HG02623 (cell line): ENCODE measurements around the gene LIN28A.
"Not testable (repeated sequence)": the region's sequence is repeated elsewhere in the genome, so short reads cannot be mapped to it uniquely, and the experiment has no call there.

Source experiments
- ATAC-seq: cut with Tn5 transposase; IDR thresholded peaks from one replicate; pipeline ENCODE4 v1.9.1; 2021; ENCODE audit warnings: moderate library complexity; ENCODE audit not compliant: unreplicated experiment

Gene LIN28A, protein sequence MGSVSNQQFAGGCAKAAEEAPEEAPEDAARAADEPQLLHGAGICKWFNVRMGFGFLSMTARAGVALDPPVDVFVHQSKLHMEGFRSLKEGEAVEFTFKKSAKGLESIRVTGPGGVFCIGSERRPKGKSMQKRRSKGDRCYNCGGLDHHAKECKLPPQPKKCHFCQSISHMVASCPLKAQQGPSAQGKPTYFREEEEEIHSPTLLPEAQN

DNA sequence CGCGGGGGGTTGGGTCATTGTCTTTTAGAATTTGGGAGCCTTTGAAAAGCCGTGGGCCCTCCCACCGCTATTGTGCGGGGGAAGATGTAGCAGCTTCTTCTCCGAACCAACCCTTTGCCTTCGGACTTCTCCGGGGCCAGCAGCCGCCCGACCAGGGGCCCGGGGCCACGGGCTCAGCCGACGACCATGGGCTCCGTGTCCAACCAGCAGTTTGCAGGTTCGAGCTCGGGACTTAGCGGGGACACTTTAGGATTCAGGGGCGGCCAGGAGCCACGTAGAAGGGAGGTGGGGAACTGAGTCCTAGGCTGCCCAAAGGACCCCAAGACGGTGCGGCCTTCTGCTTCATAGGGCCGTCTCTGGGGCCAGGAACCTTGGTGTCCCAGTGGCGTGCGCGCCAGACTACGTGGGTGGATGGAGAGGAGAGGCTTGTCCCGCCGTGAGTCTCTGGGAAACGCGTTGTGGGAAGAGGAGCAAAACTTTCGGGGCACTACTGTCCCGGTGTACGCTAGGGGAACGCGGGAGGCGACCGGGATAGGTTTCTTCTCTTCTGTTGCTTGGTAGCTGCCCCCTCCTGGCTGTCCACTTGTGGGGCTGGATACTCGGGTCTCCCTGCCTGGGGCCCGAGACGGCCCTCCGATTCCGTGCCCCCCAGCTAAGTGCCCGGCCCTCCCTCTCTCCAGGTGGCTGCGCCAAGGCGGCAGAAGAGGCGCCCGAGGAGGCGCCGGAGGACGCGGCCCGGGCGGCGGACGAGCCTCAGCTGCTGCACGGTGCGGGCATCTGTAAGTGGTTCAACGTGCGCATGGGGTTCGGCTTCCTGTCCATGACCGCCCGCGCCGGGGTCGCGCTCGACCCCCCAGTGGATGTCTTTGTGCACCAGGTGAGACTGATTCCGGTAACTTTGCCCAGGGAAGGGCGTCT, at the start of gene LIN28A:
TSS of gene LIN28A (plus strand) at position 112 of the 918 bp plus-strand sequence. CDS start at position 187, 75 bp downstream.
- no peak for ATAC-seq

DNA sequence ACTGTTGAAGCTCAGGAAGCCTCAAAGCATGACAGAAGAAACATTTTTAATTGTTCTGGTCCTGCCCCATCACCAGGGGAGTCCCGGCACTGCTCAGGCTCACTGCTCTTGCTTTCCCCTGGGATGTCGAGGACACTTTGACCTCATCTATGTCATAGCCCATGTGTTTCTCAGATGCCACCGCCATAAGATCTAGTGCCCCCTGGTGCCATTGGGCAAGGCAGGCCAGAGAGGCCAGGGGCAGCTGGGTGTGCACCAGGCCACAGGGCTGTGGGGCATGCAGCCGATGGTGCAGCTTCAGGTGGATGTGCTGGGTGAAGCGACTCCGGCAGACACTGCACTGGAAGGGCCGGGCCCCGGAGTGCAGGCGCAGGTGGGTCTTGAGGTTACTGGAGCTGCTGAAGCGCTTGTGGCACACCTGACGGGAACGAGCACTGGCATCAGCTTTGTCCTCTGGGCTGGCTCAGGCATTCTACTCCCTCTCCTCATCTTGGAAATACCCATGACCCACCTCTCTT, 49.0 kb upstream of the LIN28A start:
- ATAC-seq = no peak

DNA sequence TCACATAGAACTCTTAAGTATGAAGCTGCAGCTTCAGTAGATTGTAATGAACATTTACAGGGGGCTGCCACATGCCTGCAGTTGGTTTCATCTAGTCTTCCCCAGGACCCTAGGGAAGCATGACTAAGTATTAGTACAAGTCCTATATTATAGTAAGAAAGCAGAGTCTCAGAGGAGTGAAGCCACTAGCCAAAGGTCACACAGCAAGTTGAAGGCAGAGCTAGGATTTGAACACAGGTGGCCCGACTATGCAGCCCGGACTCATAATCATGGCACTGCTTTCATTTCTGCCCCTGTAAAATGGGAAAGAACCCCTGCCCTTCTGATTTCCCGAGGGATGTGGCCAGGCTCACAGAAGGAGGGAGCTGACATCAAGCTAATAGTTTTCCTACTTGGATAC, 48.3 kb upstream of the LIN28A start:
- ATAC-seq = no peak

DNA sequence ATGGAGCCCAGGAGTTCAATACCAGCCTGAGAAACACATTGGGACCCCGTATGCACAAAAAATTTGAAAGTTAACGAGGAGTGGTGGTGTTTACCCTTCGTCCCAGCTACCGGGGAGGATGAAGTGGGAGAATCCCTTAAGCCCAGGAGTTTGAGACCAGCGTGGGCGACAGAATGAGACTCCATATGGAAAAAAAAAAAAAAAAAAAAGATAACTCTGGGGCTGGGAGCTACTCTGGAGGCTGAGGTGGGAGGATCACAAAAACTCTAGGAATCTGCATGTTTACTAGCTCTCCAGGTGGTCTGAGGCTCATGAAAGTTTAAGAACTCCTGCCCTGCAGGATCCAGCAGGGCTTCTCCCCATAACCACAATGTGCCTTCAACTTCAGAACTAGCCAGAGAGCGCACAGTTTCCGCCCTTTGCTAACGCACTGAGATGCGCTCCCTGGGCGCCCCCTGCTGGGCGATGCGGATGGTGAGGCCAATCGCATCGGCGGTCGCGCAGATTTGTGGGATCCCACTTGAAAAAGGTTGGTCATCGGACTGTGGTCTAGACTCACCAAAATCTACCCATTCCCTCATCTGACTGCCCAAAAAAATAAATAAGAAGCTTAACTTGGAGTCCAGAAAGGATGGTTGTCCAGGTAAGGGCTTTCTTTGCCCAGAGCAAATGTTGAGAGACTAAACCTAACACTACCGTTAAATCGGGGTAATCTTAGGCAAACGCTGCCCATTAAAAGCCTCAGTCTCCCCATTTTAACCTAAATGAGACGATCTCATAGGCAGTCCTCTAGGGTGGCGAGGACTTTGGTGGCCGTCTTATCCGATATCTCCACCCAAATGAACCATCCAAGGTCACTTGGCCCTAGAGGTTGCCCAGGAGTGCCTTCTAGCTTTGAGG, 46.8 kb upstream of the LIN28A start:
- ATAC-seq = peak; percentile 45

DNA sequence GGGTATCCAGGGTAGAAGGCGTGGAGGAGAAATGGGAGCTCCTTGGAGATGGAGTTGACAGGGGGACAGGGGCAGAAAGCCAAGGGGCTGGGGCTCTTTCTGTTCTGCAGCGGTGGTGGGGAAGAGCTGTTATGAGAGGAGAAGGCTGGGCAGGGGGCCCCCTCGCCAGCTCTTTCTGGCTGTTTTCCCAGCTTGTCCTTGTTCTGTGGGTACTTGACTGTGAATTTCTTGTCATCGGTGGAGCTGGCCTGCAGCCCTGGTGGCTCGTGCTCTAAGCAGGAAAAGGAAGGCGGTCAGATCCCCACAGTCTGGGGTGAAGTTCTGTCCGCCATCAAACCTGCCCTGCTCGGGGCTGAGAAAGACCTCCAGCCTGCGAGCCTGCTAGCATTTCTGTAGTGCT, 45.7 kb upstream of the LIN28A start:
- ATAC-seq = no peak

DNA sequence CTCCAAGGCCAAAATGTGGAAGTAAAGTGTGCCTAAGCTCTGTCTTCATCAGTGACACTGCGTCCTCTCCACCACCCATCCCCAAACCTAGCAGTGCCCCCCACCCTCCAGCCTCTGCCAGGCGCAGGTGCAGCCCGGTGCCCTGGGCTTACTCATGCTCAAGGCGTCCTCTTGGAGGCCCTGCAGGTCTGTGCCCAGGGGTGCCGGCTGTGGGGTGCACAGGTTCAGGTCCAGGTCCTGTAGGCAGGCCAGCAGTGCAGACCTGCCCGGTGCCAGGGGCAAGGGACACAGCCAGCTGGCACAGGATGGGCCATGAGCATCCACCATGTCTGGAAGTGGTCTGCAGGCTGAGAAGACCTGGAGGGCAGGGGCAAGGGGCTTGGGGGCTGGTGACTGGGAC, 43.2 kb upstream of the LIN28A start:
- no peak for ATAC-seq

DNA sequence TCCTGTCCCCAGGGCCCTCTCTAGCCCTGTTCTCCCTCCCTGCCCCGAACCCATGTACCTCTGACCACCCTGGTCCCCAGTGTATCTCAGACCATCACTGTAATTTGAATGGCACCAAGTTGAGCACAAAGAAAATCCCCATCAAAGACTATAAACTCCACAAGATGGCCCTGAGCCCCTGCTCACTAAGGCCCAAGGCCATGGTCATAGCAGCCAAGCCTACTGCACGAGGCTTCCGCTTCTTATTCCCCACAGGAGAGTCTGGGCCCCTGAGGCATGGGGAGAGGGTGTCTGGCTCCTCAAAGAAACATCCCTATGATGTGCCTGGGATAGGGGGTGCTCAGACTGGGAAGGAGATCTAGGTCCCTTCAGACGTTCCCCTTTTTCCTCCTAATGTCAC, 42.6 kb upstream of the LIN28A start:
- no peak for ATAC-seq

DNA sequence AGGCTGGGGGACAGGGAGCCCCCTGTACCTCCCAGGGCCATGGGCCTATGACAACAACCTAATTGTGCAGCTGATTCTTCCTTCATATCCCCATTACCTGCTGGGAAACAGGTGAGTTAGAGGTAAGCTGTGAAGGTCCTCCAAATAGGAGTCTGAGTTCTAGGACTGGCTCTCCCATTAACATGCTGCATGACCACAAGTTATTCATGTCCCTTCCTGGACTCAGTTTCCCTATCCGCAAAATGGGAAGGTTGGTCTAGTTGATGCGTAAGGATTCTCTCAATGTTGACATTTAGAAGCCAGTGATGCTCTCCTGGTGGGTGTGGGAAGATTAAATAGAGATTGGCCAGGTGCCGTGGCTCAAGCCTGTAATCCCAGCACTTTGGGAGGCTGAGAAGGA, 42.1 kb upstream of the LIN28A start:
- ATAC-seq = no peak

DNA sequence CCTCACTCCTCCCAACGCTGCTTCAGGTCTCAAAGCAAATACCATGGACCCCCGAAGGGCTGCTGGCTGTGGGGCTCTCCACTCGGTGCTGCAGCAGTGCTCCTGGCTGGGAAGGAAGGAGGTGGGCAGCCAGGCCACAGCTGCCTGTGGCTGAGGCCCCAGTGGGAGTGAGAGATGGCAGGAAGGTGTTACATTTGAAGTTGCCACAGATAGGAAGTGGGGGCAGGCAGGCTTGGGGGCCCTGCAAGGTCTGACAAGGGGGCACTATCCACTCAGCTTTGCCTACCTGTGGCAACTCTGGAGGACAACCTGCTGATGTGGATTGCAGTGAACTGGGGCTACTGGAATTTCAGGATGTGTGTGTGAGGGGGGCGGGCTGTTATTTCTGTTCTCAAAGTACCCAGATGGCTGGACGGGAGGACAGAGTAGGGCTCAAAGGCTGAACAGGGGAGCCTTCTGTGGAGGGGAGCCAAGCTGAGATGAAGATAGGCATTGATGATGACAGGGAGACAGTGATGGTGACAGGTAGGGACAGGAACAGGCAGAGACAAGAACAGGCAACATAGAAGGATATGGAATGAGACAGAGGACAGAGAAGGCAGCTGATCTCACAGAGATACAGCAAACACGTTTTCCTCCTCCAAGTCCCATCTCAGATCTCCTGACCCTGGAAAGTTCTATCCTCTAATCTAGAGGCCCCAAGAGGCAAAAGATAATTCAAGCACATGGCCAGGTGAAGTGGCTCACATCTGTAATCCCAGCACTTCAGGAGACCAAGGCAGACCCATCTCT, 39.8 kb upstream of the LIN28A start:
- ATAC-seq = no peak

DNA sequence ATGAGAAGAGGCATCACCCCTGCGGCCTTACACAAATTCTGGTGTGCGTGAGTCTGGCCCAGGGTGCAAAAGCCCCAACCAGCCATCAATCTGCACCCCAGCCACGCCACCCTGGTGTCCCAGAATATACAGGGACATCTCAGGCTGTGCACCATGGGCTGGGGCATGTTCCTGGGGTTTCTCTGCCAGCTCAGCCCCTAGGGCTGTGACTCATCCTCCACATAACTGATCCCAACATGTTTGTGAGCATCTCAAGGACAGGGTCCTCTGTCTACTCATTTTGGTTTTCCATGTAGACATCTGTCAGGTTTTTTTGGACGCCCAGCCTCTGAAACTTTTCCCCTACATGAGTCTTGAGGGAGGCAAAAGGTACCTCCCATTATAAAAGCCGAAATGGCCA, 38.6 kb upstream of the LIN28A start:
- ATAC-seq = no peak

DNA sequence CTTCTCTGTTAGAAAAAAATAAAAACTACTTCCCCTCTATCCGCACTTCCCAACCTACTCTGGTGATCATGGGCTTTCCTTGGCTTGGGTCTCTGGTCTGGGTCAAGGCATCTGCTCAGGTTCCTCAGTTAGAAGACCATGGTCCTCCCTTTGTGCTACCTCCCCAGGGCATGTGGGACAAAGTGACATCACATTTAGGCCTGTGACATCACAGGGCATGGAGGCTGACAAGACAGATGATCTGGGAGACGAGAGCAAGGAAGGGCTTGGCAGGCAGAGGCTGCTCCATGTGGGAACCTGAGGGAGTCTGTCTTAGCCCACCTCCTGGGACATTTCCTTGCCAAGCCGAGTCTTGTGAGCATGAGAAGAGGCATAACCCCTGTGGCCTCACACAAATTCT, 38.0 kb upstream of the LIN28A start, which contains the start of gene ZNF683:
TSS of gene ZNF683 (minus strand) at position 140 of the 400 bp plus-strand sequence. CDS start 4,179 bp downstream, outside the sequence.
- ATAC-seq = not testable (repeated sequence)

DNA sequence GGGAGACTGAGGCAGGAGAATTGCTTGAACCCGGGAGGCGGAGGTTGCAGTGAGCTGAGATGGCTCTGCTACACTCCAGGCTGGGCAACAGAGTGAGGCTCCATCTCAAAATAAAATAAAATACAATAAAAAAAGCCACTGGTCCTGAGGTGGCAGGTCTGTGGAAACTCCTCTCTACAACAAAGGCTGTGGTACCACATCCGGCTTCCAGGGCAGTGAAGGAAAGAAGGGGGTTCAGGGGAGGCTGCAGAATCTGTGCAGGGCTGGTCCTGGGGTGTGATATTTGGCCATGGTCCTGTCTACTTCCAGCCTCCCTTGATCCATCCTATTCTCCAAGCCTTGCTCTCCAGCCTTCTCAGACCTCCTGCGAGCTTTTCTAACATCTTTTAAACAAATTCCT, 37.3 kb upstream of the LIN28A start:
- ATAC-seq = no peak

DNA sequence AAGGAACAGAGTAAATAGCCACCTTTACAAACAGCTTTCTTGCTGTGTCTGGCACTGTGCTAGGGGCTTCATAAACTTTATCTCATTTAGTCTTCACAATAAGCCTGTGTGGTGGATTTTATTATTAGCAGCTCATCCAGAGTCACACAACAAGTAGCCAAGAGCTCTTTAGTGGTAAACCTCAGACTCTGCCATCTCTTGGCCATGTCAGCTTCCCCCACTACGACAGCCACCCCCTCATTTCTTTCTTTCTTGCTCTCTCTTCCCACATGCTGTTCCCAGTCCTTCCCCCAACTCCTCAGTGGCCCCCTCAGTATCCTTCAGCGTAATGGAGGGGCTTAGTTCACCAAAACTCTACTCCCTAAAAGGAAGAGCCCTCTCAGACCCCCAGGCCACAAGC, 36.8 kb upstream of the LIN28A start:
- no peak for ATAC-seq

DNA sequence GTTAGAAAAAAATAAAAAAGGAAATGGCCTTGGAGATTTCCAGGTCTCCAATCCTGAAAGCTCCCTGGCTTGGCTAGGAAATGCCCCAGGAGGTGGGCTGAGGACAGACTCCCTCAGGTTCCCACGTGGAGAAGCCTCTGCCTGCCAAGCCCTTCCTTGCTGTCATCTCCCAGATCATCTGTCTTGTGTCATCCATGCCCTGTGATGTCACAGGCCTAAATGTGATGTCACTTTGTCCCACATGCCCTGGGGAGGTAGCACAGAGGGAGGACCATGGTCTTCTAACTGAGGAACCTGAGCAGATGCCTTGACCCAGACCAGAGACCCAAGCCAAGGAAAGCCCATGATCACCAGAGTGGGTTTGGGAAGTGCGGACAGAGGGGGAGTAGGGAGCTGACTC, 36.3 kb upstream of the LIN28A start:
- ATAC-seq = not testable (repeated sequence)

DNA sequence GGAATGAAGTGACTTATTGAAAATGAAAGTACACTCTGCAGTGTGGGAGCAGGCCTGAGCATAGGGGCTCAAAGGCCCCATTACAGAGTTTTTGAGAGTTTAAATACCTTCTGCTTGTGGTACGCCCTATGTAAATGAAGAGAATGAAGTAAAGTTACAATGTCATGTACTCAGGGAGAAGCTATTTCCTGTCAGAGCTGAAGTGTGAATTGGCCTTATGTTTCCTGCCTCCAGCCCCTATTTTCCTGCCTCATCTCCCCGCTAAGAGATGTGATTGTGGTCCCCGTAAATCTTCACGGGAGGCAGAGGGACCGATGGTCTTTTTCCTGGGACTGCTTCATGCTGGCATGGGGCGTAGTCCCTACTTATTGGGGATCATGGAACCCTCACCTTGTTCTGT, 35.5 kb upstream of the LIN28A start:
- ATAC-seq = no peak

DNA sequence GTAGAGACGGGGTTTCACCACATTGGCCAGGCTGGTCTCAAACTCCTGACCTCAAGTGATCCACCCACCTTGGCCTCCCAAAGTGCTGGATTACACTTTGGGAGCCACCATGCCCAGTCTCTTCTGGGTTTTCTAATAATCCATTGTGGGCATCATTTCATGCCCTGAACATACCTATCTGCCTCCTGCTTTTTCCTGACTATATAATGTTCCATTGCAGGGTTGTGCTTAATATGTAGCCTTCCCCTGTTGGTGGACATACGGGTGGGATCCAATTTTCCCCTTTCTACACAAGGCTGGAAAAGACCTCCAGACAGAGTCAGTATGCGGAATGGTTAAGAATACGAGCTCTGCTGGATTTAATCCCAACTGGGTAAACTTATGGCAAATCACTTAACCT, 34.6 kb upstream of the LIN28A start:
- no peak for ATAC-seq

DNA sequence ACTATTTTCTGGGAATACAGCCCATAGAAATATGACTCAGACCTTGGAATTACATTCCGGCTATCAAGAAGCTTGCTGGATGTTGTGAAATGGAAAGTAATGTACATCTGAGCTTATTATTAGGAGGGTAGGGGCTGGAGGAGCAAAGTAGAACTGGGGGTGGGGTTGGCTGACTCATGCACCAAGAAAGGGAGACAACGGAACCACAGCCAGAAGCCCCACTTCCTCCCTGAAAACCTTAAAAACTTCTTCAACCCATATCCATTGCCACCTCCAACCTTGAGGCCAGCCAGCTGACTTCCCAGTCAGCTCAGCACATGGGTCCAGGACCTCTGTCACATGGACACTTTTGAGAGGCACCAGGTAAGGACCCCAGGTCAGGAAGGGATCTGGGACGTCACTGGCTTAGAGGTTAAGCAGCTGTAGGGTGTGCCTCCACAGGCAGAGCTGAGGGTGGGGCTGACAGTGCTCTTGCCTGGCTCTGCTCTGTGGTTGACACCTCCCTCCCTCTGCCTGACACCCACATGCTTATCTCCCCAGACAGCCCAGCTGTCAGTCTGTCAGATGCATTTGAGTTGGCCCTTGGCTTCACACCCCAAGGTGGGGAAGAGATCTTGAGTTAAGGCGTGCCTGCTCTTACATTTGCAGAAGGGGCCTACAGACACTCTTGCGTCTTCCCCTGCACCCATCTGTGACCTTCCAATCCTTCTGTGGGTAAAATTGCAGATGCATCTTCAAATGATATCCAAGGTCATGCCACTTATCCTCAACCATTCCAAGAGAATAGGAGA, 32.3 kb upstream of the LIN28A start:
- peak; percentile 80 for ATAC-seq

DNA sequence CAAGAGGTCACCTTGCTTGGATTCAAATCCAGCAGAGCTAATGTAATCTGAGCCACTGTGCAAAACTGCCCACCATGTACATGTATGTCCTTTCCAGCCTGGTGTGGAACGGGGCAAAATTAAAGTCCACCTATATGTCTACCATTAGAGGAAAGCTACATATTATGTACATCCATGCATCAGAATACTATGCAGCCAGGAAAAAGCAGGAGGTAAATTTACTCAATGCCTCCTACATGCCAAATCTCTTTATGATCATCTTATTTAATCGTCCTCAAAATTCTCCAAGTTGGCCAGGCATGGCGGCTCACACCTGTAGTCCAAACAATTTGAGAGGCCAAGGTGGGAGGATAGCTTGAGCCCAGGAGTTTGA, 31.8 kb upstream of the LIN28A start:
- no peak for ATAC-seq

DNA sequence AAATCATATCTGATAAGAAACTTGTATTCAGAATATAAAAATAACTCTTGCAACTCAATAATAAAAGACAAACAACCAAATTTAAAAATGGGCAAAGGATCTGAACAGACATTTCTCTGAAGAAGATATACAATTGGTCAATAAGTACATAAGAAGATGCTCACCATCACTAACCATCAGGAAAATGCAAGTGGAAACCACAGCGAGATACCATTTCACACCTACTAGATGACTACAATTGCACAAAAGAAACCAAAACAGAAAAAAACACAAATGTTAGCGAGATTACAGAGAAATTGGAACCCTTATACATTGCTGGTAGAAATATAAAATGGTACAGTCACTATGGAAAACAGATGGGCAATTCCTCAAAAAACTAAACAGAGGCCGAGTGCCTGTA, 26.5 kb upstream of the LIN28A start:
- ATAC-seq = no peak
